ENCODE data around the gene L1CAM.

GRCh38 chrX:153878969-153879653, 6.9 kb downstream of the L1CAM start:
- no peak for TF ChIP-seq SREBF2 (IDR thresholded peaks at IDR 0.05)
- no peak for TF ChIP-seq EP300 (IDR thresholded peaks at IDR 0.05)
- no peak for TF ChIP-seq HEYL (CRISPR knock-in tag; IDR thresholded peaks at IDR 0.05)
- no peak for TF ChIP-seq CTCF (IDR thresholded peaks at IDR 0.05)
- TF ChIP-seq HOXB5 (CRISPR knock-in tag; IDR thresholded peaks at IDR 0.05), result no peak
- no peak for TF ChIP-seq NPAS2 (CRISPR knock-in tag; IDR thresholded peaks at IDR 0.05; ENCODE audit: borderline replicate concordance)
- TF ChIP-seq PHF8 (IDR thresholded peaks at IDR 0.05; ENCODE audit: borderline replicate concordance, low read depth), result no peak
